ENCODE data around the gene AURKAIP1. TPM values are rescaled to one million over a fixed set of nuclear protein-coding genes. Genes with fewer than 3 reads are reported as not detected.
"Not testable (repeated sequence)": the region's sequence is repeated elsewhere in the genome, so short reads cannot be mapped to it uniquely, and the experiment has no call there.

Gene AURKAIP1
- polyA plus RNA-seq, 3 donors, result 78.1 to 110 (median 93.9) TPM

DNA sequence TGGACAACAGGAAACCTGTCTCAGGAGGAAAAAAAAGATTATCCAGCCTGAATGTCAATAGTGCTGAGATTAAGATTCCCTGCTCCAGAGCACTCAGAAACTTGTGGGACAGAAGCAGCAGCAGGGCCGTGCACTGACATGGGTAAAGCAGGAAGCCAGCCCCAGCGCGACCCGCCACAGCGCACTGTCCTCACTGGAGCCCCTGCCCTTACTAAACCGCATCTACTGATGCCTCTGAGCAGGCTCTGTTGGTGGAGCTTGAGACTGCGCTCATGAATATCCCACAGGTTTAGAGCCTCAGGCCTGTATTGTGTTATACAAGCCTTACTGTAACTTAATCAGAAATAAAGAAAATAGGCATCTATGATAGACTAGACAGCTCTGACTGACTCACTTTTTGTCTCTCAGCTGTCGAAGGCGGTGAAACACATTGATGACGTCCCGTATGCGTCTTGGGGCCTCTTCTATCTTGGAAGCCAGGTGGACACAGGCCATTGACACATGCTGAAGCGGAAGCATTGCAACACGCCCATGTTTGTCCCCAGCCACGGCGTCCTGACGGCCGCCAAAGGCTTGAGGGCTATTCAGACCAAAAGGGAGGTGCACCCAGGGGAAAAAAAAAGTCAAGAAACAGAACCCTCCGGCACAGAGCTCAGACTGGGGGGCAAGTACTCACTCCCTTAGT, 23.0 kb upstream of the AURKAIP1 start:
- DNase-seq, result no peak

GRCh38 chr1:1395166-1395565, 20.2 kb upstream of the AURKAIP1 start:
- no peak for DNase-seq

GRCh38 chr1:1394116-1394515, 19.1 kb upstream of the AURKAIP1 start:
- no peak for DNase-seq

DNA sequence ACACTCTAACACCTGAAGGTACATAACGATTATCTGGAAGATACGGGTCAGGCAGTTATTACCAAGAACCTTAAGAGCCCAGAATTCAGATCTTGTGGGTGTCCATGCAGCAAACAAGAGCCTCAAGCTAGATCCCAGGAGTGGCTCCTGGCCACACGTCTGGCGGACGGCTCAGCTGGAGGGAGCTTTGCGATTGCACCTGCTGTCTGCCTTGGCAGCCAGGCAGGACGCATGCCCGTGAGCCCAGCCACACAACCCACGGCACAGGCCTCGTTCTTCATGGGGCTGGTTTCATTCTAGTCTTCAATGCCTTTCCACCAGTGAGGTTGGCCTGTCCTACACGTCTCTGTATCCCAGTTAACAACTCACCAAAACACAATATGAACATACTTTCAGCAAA, 18.4 kb upstream of the AURKAIP1 start:
- no peak for DNase-seq

DNA sequence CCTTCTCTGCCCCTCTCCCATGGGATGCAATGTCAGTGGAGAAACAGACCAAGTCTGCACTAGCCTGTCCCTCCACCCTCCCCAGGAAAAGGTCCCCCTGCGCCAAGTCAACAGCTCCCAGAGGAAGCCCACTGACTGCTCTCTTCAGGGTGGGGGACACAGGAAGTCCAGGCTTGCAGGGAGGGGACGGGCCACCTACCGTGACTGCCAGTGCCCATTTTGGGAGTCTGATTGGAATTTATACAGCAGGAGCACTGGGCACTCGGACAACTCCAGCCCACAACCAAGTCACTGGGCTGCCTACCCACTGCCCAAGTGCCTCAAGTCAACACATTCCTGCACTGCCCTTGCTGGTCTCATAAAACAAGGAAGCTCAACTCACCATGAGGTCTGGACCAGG, 18.0 kb upstream of the AURKAIP1 start:
- no peak for DNase-seq

- DNase-seq, result no peak
Measured at GRCh38 chr1:1391225-1391624, 16.2 kb upstream of the AURKAIP1 start.

- no peak for DNase-seq
Measured at GRCh38 chr1:1390675-1391074, 15.7 kb upstream of the AURKAIP1 start.

GRCh38 chr1:1388078-1388472, 13.1 kb upstream of the AURKAIP1 start:
- DNase-seq, result no peak

- DNase-seq, result no peak
Measured at GRCh38 chr1:1387098-1388077, 12.4 kb upstream of the AURKAIP1 start.

DNA sequence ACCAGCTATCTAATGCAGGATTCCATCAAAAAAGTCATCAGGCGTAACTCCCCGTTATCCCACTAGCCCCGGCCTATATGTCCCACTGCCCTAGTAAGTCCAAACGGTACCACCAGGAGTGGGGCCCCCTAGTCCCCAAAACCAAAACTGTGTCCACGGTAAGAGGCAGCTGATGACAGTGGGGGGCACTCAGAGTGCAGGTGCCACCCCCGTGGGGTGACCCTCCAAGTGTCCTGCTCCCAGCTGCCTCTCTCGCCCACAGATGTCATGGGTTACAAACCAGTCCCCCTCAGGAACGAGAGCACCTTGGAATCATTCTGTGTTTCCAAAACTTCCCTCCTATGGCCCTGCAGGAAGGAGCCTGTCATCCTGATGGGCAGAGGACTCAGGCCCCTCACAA, 10.9 kb upstream of the AURKAIP1 start:
- DNase-seq, result no peak

DNA sequence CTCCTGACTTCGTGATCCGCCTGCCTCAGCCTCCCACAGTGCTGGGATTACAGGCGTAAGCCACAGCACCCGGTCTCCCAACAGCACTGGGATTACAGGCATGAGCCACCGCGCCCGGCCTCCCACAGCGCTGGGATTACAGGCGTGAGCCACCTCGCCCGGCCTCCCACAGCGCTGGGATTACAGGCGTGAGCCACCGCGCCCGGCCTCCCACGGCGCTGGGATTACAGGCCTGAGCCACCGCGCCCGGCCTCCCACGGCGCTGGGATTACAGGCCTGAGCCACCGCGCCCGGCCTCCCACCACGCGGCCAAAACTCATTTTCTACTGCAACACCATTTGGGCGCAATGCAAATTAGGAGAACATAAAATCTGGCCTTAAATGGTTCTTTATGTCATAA, 10.3 kb upstream of the AURKAIP1 start:
- DNase-seq, result not testable (repeated sequence)

- DNase-seq, result no peak
Measured at GRCh38 chr1:1381294-1381693, 6.3 kb upstream of the AURKAIP1 start.

DNA sequence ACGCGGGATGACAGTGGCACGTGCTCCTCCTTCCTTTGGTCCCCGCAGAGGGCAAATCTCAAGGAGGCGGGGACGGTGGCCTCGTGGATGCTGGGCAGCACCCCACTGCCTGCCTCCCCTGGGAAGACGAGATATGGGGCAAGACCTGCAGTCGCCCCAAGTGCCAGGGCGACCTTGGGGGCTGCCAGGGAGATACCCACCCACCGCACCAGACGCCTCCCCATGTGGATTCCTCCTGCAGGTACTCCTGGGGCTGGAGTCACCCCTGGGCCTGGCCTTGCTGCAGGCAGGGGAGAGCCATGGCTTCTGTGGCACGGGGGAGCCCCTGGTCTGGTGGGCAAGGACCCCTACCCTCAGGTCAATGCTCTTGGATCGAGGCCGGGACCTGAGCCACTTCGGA, 5.9 kb upstream of the AURKAIP1 start:
- DNase-seq, result no peak

GRCh38 chr1:1377540-1378205, 2.7 kb upstream of the AURKAIP1 start:
- no peak for DNase-seq

- DNase-seq, result no peak
Measured at GRCh38 chr1:1376551-1377226, 1.7 kb upstream of the AURKAIP1 start.

DNA sequence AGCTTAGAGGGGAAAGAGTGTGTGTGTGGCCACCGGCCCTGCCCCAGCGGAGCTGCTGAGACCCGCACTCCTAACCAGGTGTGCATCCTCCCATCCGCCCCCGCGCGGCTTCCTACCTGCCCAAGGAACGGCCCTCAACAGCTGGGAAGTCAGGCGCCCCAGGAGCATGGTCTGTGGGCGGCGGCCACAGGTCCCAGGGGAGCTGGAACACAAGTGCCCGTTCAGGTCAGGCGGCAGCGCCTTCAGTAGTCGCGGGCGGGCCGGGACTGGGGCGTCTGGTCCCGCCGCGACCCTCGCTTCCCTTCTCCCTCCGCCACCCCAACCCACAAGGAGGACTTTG, 448 bp downstream of the AURKAIP1 start:
- no peak for DNase-seq

DNA sequence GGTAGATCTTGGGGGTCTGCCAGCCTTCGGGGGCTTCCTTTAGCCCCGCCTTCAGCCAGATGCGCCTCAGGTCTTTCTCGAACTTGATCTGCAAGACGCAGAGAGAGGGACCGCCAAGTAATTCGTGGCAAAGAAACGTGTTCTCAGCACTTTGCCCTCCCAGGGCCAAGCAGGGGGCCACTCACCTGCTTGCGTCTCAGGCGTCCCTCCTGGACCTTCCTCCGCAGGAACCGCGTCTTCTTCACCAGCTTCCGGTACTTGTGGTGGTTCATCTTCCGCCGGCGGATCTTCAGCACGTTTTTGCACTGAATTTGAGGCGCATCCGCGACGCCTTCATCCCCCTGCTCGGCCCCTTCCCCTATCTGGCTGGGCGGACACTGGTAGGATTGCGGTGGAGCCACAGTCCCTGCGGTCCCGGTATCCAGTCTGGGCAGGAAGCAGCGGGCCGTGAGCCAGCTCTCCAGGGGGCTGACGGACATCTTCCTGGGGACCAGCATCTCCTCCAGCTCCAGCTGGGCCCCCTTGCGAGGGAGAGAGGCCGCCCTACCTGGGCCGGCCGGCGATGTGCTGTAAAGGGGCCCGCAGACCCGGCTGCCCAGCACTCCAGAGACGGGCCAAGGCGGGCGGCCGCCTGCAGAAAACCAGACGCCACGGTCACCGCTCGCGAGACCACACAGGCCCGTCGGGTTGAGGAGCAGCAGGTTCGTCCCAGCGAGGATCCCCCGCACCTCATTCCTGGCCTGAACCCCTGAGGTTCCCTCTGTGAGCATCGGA, 1.0 kb downstream of the AURKAIP1 start:
- no peak for DNase-seq

DNA sequence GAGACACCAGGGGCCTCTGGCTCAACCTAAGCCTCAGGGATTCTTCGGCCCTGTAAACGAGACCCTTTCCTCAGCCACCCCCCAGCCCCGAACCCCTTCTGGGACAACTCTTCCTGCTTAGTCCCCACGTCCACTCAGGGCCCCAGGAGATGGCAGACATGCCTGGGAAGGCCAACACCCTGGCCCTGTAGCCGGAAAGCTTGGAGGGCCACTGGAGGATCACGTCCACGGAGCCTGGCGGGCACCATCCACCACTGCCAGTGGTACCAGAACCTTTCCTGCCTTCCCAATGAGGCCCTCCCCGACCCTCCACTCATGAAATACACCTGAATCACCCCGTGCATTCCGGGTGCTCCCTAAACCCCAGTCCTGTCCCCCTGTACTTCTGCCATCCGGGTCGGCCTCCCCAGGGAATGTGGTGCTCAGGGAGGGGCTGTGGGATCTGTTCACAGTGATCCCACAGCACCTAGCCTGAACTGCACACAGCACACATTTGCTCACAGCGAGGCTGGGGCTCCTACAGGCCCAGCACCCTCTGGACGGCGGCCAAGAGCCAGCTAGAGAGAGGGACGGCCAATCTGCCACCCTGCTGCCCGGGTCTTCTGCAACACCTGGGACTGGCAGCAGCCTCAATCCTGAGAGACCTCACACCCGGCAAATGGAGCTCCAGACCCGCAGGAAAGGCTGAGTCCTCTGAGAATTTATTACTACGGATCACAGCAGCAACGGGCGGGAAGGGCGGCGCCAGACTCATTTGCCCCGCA, 1.8 kb downstream of the AURKAIP1 start:
- DNase-seq, result no peak

DNA sequence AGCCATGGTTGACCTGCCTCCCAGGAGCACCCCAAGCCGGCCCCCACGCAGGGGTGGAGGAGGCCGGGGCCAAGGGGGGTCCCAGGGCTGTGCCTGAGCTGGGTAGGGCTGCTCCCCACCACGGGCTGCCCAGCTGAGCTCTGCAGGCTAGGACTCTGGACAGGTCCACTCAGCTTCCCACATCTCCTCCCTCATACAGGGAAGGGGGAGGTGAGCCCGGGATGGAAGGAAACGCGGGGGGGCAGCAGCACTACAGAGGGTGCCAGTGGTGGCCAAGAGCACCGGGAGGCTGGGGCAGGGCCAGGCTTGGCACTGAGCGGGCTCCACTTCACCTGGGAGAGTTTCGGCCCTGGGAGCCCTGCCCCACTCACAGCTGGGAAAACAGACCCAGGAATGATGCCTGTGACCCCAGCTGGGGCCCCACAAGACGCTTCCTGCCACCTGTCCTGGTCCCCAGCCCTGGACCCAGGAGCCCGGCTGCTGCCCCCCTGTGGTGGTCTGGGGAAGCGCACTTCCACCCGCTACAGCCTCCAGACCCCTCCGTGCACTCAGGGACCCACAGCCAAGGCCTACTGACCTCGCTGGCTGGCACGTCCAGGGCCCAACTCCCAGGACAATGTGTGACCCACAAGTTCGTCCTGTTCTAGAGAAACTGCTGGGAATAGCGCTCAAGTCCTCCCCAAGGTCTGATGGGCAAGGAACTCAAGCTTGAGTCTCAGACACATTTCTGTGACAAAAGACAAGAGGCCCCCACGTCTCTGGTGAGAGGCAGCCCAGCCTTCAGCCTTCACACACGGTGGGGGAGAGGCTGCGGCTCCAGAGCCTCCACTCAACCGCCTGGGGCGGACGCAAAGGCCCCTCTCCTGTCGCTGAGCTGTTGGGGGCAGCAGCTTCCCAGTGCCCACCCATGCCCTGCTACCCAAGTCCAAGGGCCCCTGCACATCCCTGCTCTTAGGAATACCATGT, 3.0 kb downstream of the AURKAIP1 start:
- no peak for DNase-seq

Data from renal pelvis (tissue), 4 donors.